Right lobe of liver (tissue), 6 donors: ENCODE measurements around the gene LDLRAD3. TPM values are rescaled to one million over a fixed set of nuclear protein-coding genes. Genes with fewer than 3 reads are reported as not detected.

Source experiments
- ATAC-seq, 4 donors: fragments of 200-7000 bp; cut with Tn5 transposase; one replicate each; pipeline ENCODE4 v1.9.1; 2020; ENCODE audit warnings: mild to moderate bottlenecking in 4 of 4, moderate library complexity in 4 of 4
- DNase-seq, 3 donors: peaks; one replicate each; pipeline ENCODE4 v3.0.0-alpha.2; 2020
- H3K27ac ChIP-seq, 3 donors: fragments of 200-600 bp; one replicate each; pipeline ENCODE4 v1.8.0; 2022
- H3K27me3 ChIP-seq, 2 donors: fragments of 200-600 bp; one replicate each; pipeline ENCODE4 v1.8.0; 2022
- H3K36me3 ChIP-seq, 4 donors: fragments of 200-600 bp; sonication (generic) in 1 of 4; one replicate each; pipeline versions ENCODE4 v1.5.1 to v1.8.0; 2017 to 2022; ENCODE audit warnings: control low read depth in 1 of 4
- H3K4me1 ChIP-seq, 4 donors: fragments of 200-600 bp; sonication (generic) in 1 of 4; one replicate each; pipeline versions ENCODE4 v1.5.1 to v1.8.0; 2017 to 2022; ENCODE audit warnings: control low read depth in 1 of 4
- H3K4me3 ChIP-seq, 3 donors: fragments of 200-600 bp; one replicate each; pipeline ENCODE4 v1.8.0; 2022
- H3K9me3 ChIP-seq, 4 donors: fragments of 200-600 bp; sonication (generic) in 1 of 4; one replicate each; pipeline versions ENCODE4 v1.5.1 to v1.8.0; 2017 to 2022; ENCODE audit warnings: control low read depth in 1 of 4
- CTCF ChIP-seq, 4 donors: fragments of 200-600 bp in 3 of 4; fragments of 450-650 bp in 1 of 4; IDR thresholded peaks; one replicate each; pipeline versions ENCODE4 v1.5.1 to v1.8.0; 2016 to 2022; ENCODE audit warnings: antibody characterized with exemption in 4 of 4, mild to moderate bottlenecking in 2 of 4
- POLR2A ChIP-seq: fragments of 450-650 bp; IDR thresholded peaks from one replicate; pipeline ENCODE4 v1.6.1; 2017; ENCODE audit warnings: antibody characterized with exemption, mild to moderate bottlenecking
- WGBS: methylation state at CpG from one replicate; pipeline ENCODE4 v1.1.6; 2018; ENCODE audit warnings: low coverage, low lambda C conversion rate; ENCODE audit not compliant: insufficient coverage; ENCODE audit errors: missing lambda C conversion rate; 5-methylcytosine and 5-hydroxymethylcytosine counted together
- intact Hi-C, 2 donors: fragments of 100-400 bp; cut with DNase I; formaldehyde crosslinking; loops; one replicate each; pipeline versions ENCODE4 v1.11.2 to v1.14.1; 2022
- total RNA-seq, 6 experiments: library from RNA; depleted of rRNA in 2 of 6; stranded (reverse); fragments of >200 nt in 2 of 6; fragmentation: NEBNext Ultra II Directional in 3 of 6; extraction: Animal tissue kit (Norgen Biotek cat#: 25700) in 3 of 6; gene quantifications; one replicate each; pipeline versions ENCODE4 v1.1.0 to v1.2.4, GENCODE V29; 2016 to 2023
- donor health status: DM: no; HTN: yes; CAD: no.
- donor health status: DM: no; HTN: no; CAD: no.
- donor health status: DM: no; HTN: no; CAD: no.
- donor health status: DM: no; HTN: yes; CAD: no.
- donor health status: DM: no; HTN: yes; CAD: no.

The LDLRAD3 gene
- total RNA-seq, 6 experiments from 2014 or later, result 0.62 to 3.3 (median 2.7) TPM

DNA sequence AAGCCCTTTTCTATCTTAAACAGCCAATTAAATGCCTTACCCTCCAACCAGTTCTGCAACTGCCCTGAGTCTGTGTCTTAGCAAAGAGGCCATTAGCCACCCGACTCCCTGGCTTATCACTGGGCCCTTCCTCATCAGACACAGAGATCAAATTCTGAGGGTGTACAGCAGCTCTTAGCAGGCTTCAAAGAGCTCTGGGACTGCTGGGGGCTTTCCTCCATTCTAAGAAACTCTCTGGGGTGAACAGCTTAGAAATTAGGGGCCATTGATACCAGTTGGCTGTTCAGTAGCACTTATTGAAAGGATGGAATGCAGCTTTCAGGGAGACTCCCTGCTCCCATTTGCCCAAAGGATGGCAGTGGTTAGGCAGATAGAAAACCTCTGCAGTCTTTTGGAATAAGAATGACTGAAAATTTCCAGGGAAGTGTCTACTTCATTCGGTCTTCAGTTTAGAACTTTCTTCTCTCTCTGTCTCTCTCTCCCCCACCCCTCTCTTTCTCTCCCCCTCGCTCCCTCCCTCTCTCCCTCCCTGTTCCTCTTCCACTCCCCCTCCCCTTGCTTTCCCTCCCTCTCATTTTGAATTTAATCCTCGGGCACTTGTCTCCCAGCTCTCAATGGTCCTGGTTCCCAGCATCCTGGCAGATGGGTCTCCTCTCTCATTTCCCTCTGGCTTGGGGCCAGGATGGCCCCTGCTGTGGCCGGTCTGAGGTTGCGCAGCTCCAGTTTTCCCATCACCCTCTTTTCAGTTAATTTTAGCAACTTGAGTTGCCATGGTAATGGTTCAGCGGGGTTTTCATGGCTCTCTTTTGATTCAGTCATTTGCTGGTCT is 268.9 kb downstream of the LDLRAD3 start:
- WGBS, result 68% methylated on average over 6 of the region's 7 CpGs
- Histone ChIP-seq H3K4me3 (no peak overlapping the region), H3K4me1 (no peaks in the 10 kb centered on the region), H3K36me3 (no peaks in the 10 kb centered on the region), H3K27ac (no peak overlapping the region), H3K27me3 (no peaks in the 10 kb centered on the region), H3K9me3 (no peaks in the 10 kb centered on the region)
- DNase-seq (no peak), ATAC-seq (no peak)
- intact Hi-C loops, result no loop called here
- no peak for TF ChIP-seq CTCF (IDR thresholded peaks at IDR 0.05)
- no peak for TF ChIP-seq POLR2A

DNA sequence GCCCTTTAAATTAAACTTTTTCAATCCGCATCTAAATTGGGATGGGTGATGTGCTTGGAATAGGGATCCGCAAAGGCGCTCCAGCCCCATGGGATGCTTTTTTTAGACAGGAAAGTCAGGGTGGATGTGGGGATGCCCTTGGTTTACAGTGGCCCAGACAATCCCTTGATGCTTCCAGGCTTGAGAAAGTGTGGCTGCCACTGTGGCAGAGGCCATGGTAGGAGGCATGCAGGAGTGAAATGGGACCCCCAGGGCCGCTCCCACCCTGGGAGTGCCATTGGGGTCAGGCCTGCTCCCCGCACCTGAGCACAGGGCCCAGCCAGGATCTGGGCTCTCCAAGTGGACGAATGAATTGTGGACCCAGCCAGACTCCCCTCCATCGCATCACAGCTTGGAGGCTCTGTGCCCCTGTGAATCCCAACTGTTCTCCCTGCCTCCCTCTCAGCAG is 269.6 kb downstream of the LDLRAD3 start:
- no peak for TF ChIP-seq CTCF (IDR thresholded peaks at IDR 0.05)
- TF ChIP-seq POLR2A, result no peak
- Histone ChIP-seq H3K9me3 (no peaks in the 10 kb centered on the region), H3K27ac (no peak overlapping the region), H3K27me3 (no peaks in the 10 kb centered on the region), H3K4me1 (peaks cover 0 to 5% (median 0%) of the 10 kb centered on the region in 4 donors), H3K4me3 (no peak overlapping the region), H3K36me3 (no peaks in the 10 kb centered on the region)
- DNase-seq (no peak), ATAC-seq (peak in 1 of 4 donors; percentile 10)
- intact Hi-C loops, result no loop called here
- WGBS, result 74% methylated on average over 3 of the region's 7 CpGs

DNA sequence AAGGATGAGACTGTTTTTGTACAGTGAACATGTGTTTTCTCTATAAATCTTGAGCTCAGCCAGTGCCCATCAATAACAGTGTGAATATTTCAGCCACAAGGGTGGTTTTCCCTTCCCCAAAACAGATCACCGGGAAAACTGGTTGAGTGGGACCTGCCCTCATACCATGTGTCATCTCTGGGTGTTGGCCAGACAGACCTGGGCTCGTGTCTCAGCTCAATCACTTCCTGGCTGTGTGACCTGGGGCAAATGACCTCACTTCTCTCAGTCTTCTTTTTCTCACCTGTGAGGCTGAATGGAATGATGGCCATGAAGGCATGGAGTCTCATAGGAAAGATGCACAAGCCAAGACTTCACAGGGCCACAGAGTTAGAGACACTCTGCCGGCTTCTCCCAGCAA is 270.6 kb downstream of the LDLRAD3 start:
- Histone ChIP-seq H3K27ac (no peak overlapping the region), H3K27me3 (no peaks in the 10 kb centered on the region), H3K9me3 (no peaks in the 10 kb centered on the region), H3K4me1 (peaks cover 0 to 13% (median 0%) of the 10 kb centered on the region in 4 donors), H3K4me3 (no peak overlapping the region), H3K36me3 (no peaks in the 10 kb centered on the region)
- TF ChIP-seq POLR2A (no peak), CTCF (IDR thresholded peaks at IDR 0.05) (no peak)
- 70% methylated on average over 1 of the region's 3 CpGs for WGBS
- intact Hi-C loops, result no loop called here
- no peak for DNase-seq
- no peak for ATAC-seq

DNA sequence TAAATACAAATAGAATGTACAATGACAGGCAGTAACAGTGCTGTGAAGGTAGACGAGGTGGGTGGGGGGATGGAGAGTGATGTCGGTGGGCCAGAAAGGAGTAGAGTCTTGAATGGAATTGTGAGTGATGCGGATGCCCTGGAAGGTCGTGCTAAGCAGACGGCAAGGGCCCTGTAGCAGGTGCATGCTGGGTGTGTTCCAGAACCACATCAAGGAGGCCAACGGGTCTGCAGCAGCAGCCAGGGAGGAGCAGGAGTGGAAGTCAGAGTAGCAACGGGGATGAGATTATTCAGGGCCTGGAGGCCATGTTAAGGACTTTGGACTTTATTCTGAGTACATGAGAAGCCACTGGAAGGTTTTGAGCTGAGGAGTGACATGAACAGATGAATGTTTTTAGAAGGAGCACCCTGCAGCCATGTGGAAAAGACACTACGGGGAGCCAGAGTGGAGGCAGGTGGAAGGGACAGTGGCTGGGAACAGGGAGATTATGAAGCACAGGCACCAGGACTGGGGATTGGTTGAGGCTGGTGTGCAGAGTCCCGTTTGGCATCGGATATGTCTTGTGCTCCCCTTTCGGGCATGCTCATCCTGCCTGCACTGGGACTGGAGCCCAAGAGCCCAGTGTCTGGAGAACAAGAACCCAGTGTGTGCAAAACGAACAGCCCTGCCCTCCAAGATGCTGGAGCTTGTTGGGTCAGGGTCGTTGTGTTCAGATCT is 271.3 kb downstream of the LDLRAD3 start:
- H3K4me1 ChIP-seq, result peaks cover 0 to 13% (median 0%) of the 10 kb centered on the region in 4 donors
- no peaks in the 10 kb centered on the region for H3K27me3 ChIP-seq
- WGBS, result 82% methylated on average over 7 of the region's 13 CpGs
- intact Hi-C loops, result no loop called here
- no peak for DNase-seq
- no peaks in the 10 kb centered on the region for H3K9me3 ChIP-seq
- H3K36me3 ChIP-seq, result no peaks in the 10 kb centered on the region
- ATAC-seq, result no peak
- no peak for TF ChIP-seq CTCF (IDR thresholded peaks at IDR 0.05)
- no peak for TF ChIP-seq POLR2A
- no peak overlapping the region for H3K27ac ChIP-seq
- H3K4me3 ChIP-seq, result no peak overlapping the region
